DOHH2 (cell line): ENCODE measurements around the gene C19orf33.
A peak's percentile ranks its signal among the peaks of the same experiment; 100 is the strongest.

Experiments
- H3F3A ChIP-seq: fragments of 200-600 bp; sonication (generic), shearing (Covaris generic); 2 replicates; pipeline ENCODE4 v1.6.0; 2016; ENCODE audit warnings: antibody characterized with exemption, mild to moderate bottlenecking; ENCODE audit not compliant: control insufficient read depth, insufficient read depth
- H3K27ac ChIP-seq: fragments of 200-600 bp; sonication (generic); 2 replicates; pipeline ENCODE4 v1.5.1; 2014; ENCODE audit warnings: low read depth, mild to moderate bottlenecking, low read length, moderate library complexity
- H3K27me3 ChIP-seq: fragments of 200-600 bp; sonication (generic); 2 replicates; pipeline ENCODE4 v1.6.1; 2014; ENCODE audit warnings: mild to moderate bottlenecking, low read length, mixed read lengths; ENCODE audit not compliant: control insufficient read depth
- H3K36me3 ChIP-seq: fragments of 200-600 bp; sonication (generic); 2 replicates; pipeline ENCODE4 v1.6.1; 2014; ENCODE audit warnings: mild to moderate bottlenecking, low read length, moderate library complexity, mixed read lengths; ENCODE audit not compliant: control insufficient read depth
- H3K4me1 ChIP-seq: fragments of 200-600 bp; sonication (generic); 2 replicates; pipeline ENCODE4 v1.6.1; 2014; ENCODE audit warnings: mild to moderate bottlenecking, low read length, mixed read lengths; ENCODE audit not compliant: control insufficient read depth
- H3K4me2 ChIP-seq: fragments of 200-600 bp; sonication (generic); 2 replicates; pipeline ENCODE4 v1.6.0; 2014; ENCODE audit warnings: mild to moderate bottlenecking, low read length, moderate library complexity
- H3K4me3 ChIP-seq: fragments of 200-600 bp; sonication (generic); 2 replicates; pipeline ENCODE4 v1.5.1; 2014; ENCODE audit warnings: mild to moderate bottlenecking, low read length, mixed read lengths
- H3K79me2 ChIP-seq: fragments of 200-600 bp; sonication (generic); 2 replicates; pipeline ENCODE4 v1.6.1; 2014; ENCODE audit warnings: mild to moderate bottlenecking, low read length, mixed read lengths; ENCODE audit not compliant: control insufficient read depth
- H3K9me2 ChIP-seq: fragments of 200-600 bp; sonication (generic); replicated peaks from 2 replicates; pipeline ENCODE4 v1.6.1; 2014; ENCODE audit warnings: mild to moderate bottlenecking, low read length, mixed read lengths; ENCODE audit not compliant: control insufficient read depth
- H3K9me3 ChIP-seq: fragments of 200-600 bp; sonication (generic); 2 replicates; pipeline ENCODE4 v1.6.1; 2014; ENCODE audit warnings: antibody characterized with exemption, low read length, mixed read lengths; ENCODE audit not compliant: control insufficient read depth, insufficient read depth
- H4K20me1 ChIP-seq: fragments of 200-600 bp; sonication (generic); 2 replicates; pipeline ENCODE4 v1.6.0; 2014; ENCODE audit warnings: low read depth, mild to moderate bottlenecking, antibody characterized with exemption, low read length, moderate library complexity; ENCODE audit not compliant: control insufficient read depth, insufficient read depth
- CTCF ChIP-seq: fragments of 200-600 bp; sonication (generic); IDR thresholded peaks from one replicate; pipeline ENCODE4 v1.5.1; 2014; ENCODE audit warnings: antibody characterized with exemption, mild to moderate bottlenecking, low read depth, low read length; ENCODE audit not compliant: poor library complexity, severe bottlenecking
- EZH2phosphoT487 ChIP-seq: fragments of 200-600 bp; sonication (generic); IDR thresholded peaks from 2 replicates; pipeline ENCODE4 v1.6.1; 2017; ENCODE audit warnings: borderline replicate concordance, mild to moderate bottlenecking, antibody characterized with exemption, low read length, moderate library complexity, mixed read lengths

Gene C19orf33

GRCh38 chr19:38265213-38265861, 38.7 kb upstream of the C19orf33 start:
- Histone ChIP-seq H3K9me3 (no peaks in the 10 kb centered on the region), H3K4me2 (peak overlapping the region; percentile 80), H3F3A (peaks cover 6% of the 10 kb centered on the region), H3K36me3 (no peaks in the 10 kb centered on the region), H4K20me1 (no peaks in the 10 kb centered on the region), H3K27me3 (peaks cover 5% of the 10 kb centered on the region), H3K9me2 (no peaks in the 10 kb centered on the region), H3K79me2 (no peaks in the 10 kb centered on the region), H3K27ac (0 out of 2 replicates have a peak overlapping the region, but pooled peaks have one; percentile 22), H3K4me1 (peaks cover 24% of the 10 kb centered on the region), H3K4me3 (peak overlapping the region; percentile 80)
- TF ChIP-seq CTCF, result no peak
- TF ChIP-seq EZH2phosphoT487, result no peak

DNA sequence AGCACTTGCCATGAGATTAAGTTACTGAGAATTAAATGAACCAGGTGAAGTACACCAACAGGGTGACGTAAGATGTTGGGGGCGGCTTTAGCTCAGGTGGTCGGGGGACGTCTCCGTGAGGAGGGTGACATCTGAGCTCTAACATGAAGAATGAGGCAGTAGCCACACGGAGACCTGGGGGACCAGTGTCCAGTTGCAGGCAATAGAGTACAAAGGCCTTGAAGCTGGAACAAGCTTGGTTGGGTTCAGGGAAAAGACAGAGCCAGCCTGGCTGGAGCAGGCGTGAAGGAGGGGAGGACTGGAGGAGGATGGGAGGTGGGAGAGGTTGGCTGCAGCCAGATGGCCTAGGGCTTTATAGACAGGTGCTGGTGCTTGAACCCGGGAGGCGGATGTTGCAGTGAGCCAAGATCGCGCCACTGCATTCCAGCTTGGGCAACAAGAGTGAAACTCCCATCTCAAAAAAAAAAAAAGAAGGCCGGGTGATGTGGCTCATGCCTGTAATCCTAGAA, 38.1 kb upstream of the C19orf33 start:
- Histone ChIP-seq H3F3A (peaks cover 6% of the 10 kb centered on the region), H3K27me3 (peaks cover 5% of the 10 kb centered on the region), H3K79me2 (no peaks in the 10 kb centered on the region), H3K27ac (no peak overlapping the region), H4K20me1 (no peaks in the 10 kb centered on the region), H3K9me3 (no peaks in the 10 kb centered on the region), H3K4me2 (peak overlapping the region; percentile 80), H3K4me3 (peak overlapping the region; percentile 80), H3K9me2 (no peaks in the 10 kb centered on the region), H3K36me3 (no peaks in the 10 kb centered on the region), H3K4me1 (peaks cover 24% of the 10 kb centered on the region)
- TF ChIP-seq EZH2phosphoT487 (no peak), CTCF (no peak)

GRCh38 chr19:38266981-38267597, 37.0 kb upstream of the C19orf33 start:
- no peaks in the 10 kb centered on the region for H3K9me2 ChIP-seq
- no peaks in the 10 kb centered on the region for H3K9me3 ChIP-seq
- peaks cover 24% of the 10 kb centered on the region for H3K4me1 ChIP-seq
- no peaks in the 10 kb centered on the region for H4K20me1 ChIP-seq
- no peak overlapping the region for H3K4me3 ChIP-seq
- H3K36me3 ChIP-seq, result no peaks in the 10 kb centered on the region
- H3K4me2 ChIP-seq, result no peak overlapping the region
- TF ChIP-seq CTCF, result no peak
- peaks cover 6% of the 10 kb centered on the region for H3F3A ChIP-seq
- H3K79me2 ChIP-seq, result no peaks in the 10 kb centered on the region
- H3K27ac ChIP-seq, result no peak overlapping the region
- H3K27me3 ChIP-seq, result peaks cover 5% of the 10 kb centered on the region
